Neural crest cell (in vitro differentiated cells): ENCODE results near the gene TEX38. TPM values are rescaled to one million over a fixed set of nuclear protein-coding genes. Genes with fewer than 3 reads are reported as not detected.
A peak's percentile ranks its signal among the peaks of the same experiment; 100 is the strongest.
"Not testable (repeated sequence)": the region's sequence is repeated elsewhere in the genome, so short reads cannot be mapped to it uniquely, and the experiment has no call there.

Experiments used
- DNase-seq: peaks from one replicate; pipeline ENCODE4 v3.0.0; 2021; ENCODE audit warnings: low read depth, mixed read lengths, low spot score
- H3K27ac Mint-ChIP-seq: one replicate; pipeline ENCODE4 v1.8.0; 2021; ENCODE audit warnings: mild to moderate bottlenecking, mixed read lengths; ENCODE audit not compliant: unreplicated experiment
- H3K27me3 Mint-ChIP-seq: 2 replicates; pipeline ENCODE4 v1.8.0; 2021; ENCODE audit warnings: low read depth, mild to moderate bottlenecking, mixed read lengths
- H3K36me3 Mint-ChIP-seq: 2 replicates; pipeline ENCODE4 v1.8.0; 2021; ENCODE audit warnings: low read depth, mild to moderate bottlenecking, mixed read lengths
- H3K4me1 Mint-ChIP-seq: 2 replicates; pipeline ENCODE4 v1.8.0; 2021; ENCODE audit warnings: mixed read lengths
- H3K4me3 Mint-ChIP-seq: one replicate; pipeline ENCODE4 v1.8.0; 2021; ENCODE audit warnings: mild to moderate bottlenecking, mixed read lengths
- H3K9me3 Mint-ChIP-seq: 2 replicates; pipeline ENCODE4 v1.8.0; 2021; ENCODE audit warnings: mixed read lengths
- total RNA-seq: library from RNA; stranded (reverse); gene quantifications from 2 replicates; pipeline ENCODE4 v1.2.1, GENCODE V29; 2021
- TF ChIP-seq, protein P1 (sequence below): fragments of 200-600 bp; sonication (generic); conservative IDR thresholded peaks from 2 replicates; pipeline ENCODE4 v1.5.0; 2021; ENCODE audit warnings: antibody characterized with exemption, mild to moderate bottlenecking

The TEX38 gene
- total RNA-seq, 1 donor from 2014 or later: 0.26 TPM

- Mint-ChIP-seq H3K9me3 (peaks cover 5% of the 10 kb centered on the region), H3K4me1 (no peaks in the 10 kb centered on the region), H3K27ac (no peak overlapping the region), H3K4me3 (no peak overlapping the region), H3K36me3 (peaks cover 19% of the 10 kb centered on the region), H3K27me3 (no peaks in the 10 kb centered on the region)
- TF ChIP-seq, protein P1, sequence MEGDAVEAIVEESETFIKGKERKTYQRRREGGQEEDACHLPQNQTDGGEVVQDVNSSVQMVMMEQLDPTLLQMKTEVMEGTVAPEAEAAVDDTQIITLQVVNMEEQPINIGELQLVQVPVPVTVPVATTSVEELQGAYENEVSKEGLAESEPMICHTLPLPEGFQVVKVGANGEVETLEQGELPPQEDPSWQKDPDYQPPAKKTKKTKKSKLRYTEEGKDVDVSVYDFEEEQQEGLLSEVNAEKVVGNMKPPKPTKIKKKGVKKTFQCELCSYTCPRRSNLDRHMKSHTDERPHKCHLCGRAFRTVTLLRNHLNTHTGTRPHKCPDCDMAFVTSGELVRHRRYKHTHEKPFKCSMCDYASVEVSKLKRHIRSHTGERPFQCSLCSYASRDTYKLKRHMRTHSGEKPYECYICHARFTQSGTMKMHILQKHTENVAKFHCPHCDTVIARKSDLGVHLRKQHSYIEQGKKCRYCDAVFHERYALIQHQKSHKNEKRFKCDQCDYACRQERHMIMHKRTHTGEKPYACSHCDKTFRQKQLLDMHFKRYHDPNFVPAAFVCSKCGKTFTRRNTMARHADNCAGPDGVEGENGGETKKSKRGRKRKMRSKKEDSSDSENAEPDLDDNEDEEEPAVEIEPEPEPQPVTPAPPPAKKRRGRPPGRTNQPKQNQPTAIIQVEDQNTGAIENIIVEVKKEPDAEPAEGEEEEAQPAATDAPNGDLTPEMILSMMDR: no peak
- DNase-seq: no peak
Measured at GRCh38 chr1:46655848-46656247, 15.8 kb upstream of the TEX38 start.

GRCh38 chr1:46656643-46657042, 15.0 kb upstream of the TEX38 start:
- TF ChIP-seq, protein P1: no peak
- H3K36me3 Mint-ChIP-seq: peaks cover 19% of the 10 kb centered on the region
- no peak for DNase-seq
- no peak overlapping the region for H3K27ac Mint-ChIP-seq
- H3K4me3 Mint-ChIP-seq: no peak overlapping the region
- no peaks in the 10 kb centered on the region for H3K27me3 Mint-ChIP-seq
- H3K9me3 Mint-ChIP-seq: peaks cover 5% of the 10 kb centered on the region
- H3K4me1 Mint-ChIP-seq: no peaks in the 10 kb centered on the region

GRCh38 chr1:46657775-46658174, 13.9 kb upstream of the TEX38 start:
- no peaks in the 10 kb centered on the region for H3K4me1 Mint-ChIP-seq
- H3K4me3 Mint-ChIP-seq: no peak overlapping the region
- no peak overlapping the region for H3K27ac Mint-ChIP-seq
- TF ChIP-seq, protein P1: no peak
- H3K9me3 Mint-ChIP-seq: peaks cover 5% of the 10 kb centered on the region
- H3K36me3 Mint-ChIP-seq: peaks cover 16% of the 10 kb centered on the region
- DNase-seq: no peak
- no peaks in the 10 kb centered on the region for H3K27me3 Mint-ChIP-seq

- H3K27ac Mint-ChIP-seq: no peak overlapping the region
- H3K27me3 Mint-ChIP-seq: no peaks in the 10 kb centered on the region
- H3K36me3 Mint-ChIP-seq: peaks cover 20% of the 10 kb centered on the region
- DNase-seq: no peak
- peaks cover 5% of the 10 kb centered on the region for H3K9me3 Mint-ChIP-seq
- H3K4me1 Mint-ChIP-seq: no peaks in the 10 kb centered on the region
- TF ChIP-seq, protein P1: no peak
- no peak overlapping the region for H3K4me3 Mint-ChIP-seq
Measured at GRCh38 chr1:46659307-46659870, 12.3 kb upstream of the TEX38 start.

DNA sequence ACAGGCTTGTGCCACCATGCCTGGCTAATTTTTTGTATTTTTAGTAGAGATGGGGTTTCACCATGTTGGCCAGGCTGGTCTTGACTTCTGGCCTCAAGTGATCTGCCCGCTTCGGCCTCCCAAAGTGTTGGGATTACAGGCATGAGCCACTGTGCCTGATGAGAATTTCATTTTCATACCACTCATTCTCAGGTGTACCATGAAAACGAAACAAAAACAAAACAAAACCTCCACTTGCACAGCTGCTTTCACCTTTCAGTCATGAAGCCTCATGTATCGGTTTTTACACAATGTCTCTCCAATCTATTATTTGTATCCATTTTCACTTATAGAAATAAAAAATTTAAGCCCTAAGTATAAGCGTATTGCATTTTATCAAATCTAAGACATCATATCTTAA, 11.5 kb upstream of the TEX38 start:
- H3K4me1 Mint-ChIP-seq: not testable (repeated sequence)

GRCh38 chr1:46662919-46663318, 8.7 kb upstream of the TEX38 start:
- H3K4me3 Mint-ChIP-seq, H3K27ac Mint-ChIP-seq, H3K9me3 Mint-ChIP-seq, H3K36me3 Mint-ChIP-seq, H3K27me3 Mint-ChIP-seq, DNase-seq: not testable (repeated sequence)
- peaks cover 14% of the 10 kb centered on the region for H3K4me1 Mint-ChIP-seq

More for the DNA sequence above, 11.5 kb upstream of the TEX38 start:
- H3K27me3 Mint-ChIP-seq, H3K4me3 Mint-ChIP-seq, H3K27ac Mint-ChIP-seq, H3K9me3 Mint-ChIP-seq, DNase-seq: not testable (repeated sequence)
- H3K36me3 Mint-ChIP-seq: peaks cover 17% of the 10 kb centered on the region

- H3K9me3 Mint-ChIP-seq: no peaks in the 10 kb centered on the region
- H3K27ac Mint-ChIP-seq: no peak overlapping the region
- DNase-seq: no peak
- peaks cover 9% of the 10 kb centered on the region for H3K36me3 Mint-ChIP-seq
- H3K4me1 Mint-ChIP-seq: peaks cover 14% of the 10 kb centered on the region
- H3K27me3 Mint-ChIP-seq: no peaks in the 10 kb centered on the region
- TF ChIP-seq, protein P1: no peak
- peak overlapping the region; percentile 87 for H3K4me3 Mint-ChIP-seq
Measured at GRCh38 chr1:46665983-46666382, 5.7 kb upstream of the TEX38 start.
